ENCODE measurements around the gene NLE1.

DNA sequence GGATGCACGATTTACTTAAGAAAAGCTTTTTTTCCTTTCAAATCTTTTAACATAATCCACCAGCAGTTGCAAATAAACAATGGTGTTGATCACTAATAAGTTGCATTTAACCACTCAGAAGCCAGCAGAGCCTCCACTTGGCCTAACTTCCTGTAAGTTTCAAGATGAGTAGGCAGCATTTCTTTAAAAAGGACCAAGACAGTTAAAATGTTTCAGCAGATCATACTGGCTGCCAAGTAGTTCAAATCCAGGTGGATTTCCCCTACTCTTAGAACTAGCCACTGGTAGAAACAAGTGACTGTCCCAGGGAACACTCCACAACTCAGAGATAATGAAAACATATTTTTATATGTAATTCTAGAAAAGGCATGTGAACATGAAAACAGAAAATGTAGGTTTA lies 61.6 kb downstream of the NLE1 start:
- TF ChIP-seq EZH2 (IDR thresholded peaks at IDR 0.05; ENCODE audit: insufficient read depth, poor library complexity, severe bottlenecking), result no peak
- TF ChIP-seq EZH2phosphoT487 (IDR thresholded peaks at IDR 0.05; ENCODE audit: insufficient read depth, low read depth), result no peak

All from GM23248 (cell line).